T-helper 2 cell (primary cell): Measurements from ENCODE around the gene MRPL46.
"Not testable (repeated sequence)": the region's sequence is repeated elsewhere in the genome, so short reads cannot be mapped to it uniquely, and the experiment has no call there.

ENCODE experiments used
- DNase-seq, 5 experiments: peaks; one replicate each; pipeline versions ENCODE4 v3.0.0 to v3.0.0-alpha.2; 2012 to 2022

The MRPL46 gene

DNA sequence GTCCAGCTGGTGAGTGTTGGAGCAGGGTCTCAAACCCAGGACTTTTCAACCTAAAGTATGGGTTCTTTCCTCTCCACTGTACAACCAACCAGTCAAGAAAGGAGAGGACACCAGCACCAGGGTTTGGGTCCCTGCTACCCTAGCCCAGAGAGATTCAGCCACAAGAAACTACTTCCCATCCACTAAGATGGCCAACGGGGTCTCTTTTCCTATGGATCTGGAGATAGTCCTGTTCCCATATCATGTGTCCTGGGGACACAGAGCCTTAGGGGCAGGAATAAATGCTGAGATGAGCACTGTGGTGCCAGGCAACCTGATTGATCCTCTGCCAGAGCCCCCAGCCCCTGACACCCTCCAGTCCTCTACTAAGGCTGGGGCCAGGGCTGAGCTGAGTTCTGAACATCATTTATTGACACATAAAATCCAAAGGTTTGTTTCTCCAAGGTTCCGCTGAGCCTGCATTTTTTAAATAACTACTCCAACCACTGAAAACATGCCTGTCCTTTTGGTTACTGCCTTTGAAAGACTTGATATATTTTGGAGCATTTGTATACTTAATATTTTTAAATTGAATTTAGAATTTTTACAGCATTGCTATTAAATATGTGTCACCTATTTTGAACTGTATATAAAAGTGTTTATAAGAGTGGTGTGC is 26.0 kb downstream of the MRPL46 start:
- DNase-seq: no peak

- no peak for DNase-seq
Measured at GRCh38 chr15:88440021-88440420, 27.2 kb downstream of the MRPL46 start.

DNA sequence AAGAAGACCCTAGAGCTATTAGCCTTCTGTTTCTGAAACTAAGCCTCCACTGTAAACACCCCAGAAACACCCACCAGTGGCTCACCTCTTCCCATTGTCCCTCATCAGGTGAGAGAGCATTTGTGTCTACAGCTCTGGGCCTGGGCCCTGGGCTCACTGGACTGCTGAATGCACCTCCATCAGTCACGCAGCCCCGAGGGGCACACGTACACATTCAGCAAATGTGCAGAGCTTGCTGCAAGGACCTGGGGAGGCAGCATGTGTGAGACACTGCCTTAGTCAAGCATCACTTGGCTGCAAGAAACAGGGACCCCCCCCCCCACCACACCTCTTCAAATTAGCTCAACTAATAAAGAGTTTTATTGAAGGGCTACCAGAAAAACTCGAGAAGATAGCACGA is 29.0 kb downstream of the MRPL46 start:
- no peak for DNase-seq

- not testable (repeated sequence) for DNase-seq
Measured at GRCh38 chr15:88434106-88434505, 33.1 kb downstream of the MRPL46 start.

DNA sequence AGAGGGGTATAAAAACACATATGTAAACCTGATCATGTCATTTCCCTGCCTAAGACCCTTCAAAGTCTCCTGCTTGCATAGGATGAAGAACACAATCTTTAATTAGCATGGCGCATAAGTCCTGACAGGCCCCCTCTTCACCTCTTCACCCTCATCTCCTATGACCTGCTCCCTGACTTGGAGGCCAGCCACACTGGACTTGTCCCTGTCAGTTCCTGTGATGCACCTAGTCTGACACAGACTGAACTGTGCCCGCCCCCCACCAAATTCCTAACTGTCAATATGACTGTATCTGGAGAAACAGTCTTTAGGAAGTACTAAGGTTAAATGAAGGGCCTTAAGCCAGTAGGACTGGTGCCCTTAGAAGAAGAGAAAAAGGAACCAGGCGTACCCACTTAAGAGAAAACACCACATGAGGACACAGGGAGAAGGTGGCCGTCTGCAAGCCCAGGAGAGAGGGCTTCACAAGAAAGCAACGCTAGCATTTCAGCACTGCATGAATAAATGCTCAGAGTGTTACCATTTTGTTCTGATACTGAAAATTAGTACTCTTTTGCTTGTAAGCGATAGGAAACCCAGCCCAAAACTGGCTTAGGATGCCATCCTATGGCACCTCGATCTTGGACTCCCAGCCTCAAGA is 34.0 kb downstream of the MRPL46 start:
- no peak for DNase-seq

GRCh38 chr15:88431441-88431840 is 35.7 kb downstream of the MRPL46 start:
- DNase-seq: no peak

DNA sequence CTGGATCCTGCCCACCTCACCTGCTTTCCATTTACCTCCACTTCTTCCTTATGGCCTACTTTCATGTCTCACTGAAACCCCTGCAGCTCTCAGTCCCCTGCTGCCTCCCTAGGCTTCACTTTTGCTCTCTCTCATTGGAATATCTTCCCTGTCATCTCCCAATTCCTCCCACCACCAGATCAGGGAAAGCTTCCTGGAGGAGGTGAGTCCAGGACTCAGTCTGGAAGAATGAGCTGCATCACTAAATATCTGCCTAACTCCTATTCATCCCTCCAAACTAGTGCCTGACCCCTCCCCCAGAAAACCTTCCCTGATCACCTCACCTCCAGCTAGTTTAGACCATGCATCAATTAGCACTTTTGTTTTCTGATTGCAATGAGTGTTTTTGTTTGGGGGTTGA is 37.1 kb downstream of the MRPL46 start:
- no peak for DNase-seq

DNA sequence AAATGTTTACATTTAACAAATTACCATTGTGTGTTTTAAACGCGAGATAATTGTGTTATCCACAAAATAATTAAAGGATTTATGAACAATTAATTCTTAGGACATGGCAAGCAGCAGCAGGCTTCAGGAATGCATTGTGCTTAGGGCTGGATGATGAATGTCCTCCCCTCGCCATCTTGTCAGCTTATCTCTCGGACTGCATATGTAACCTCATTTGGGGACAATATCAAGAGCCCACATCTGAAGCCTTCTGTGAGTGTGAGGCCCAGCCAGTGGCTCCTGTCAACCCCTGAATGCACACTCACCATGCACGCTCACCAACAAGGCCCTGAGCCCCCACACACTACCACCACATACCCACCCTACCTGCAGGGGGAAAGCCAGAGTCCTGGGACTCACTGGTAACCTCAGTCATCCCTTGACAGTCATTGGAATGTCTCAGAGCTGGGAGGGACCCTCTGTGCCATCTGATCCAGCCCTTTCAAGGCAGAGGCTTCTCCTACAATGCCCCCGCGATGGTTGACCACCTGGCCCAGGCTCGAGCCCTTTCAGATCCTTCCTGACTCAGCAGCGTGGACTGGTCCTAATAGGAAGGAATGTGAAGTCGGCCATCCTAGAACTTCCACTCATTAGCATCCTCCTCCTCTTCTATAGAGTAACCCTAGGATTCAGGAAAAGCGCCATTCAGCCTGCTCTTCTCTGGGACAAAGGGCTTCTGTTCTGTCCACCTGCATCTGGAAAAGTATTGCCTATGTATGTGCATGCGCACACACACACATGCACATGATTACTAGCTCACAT is 38.2 kb downstream of the MRPL46 start:
- DNase-seq: no peak

- DNase-seq: no peak
Measured at GRCh38 chr15:88428053-88428452, 39.1 kb downstream of the MRPL46 start.

- DNase-seq: no peak
Measured at GRCh38 chr15:88426304-88426703, 40.9 kb downstream of the MRPL46 start.

DNA sequence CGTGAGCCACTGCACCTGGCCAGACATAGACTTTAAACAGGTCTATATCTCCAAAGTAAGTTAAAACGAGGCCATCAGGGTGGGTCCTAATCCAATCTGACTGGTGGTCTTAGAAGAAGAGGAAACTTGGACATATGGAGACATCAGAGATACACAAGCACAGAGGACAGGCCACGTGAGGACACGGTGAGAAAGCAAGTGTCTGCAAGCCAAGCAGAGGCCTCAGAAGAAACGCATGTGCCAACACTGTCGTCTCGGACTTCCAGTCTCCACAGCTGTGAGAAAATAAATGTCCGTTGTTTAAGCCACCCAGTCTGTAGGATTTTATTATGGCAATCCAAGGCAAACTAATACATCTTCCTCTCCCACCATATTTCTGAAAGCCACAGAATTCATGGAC is 43.9 kb downstream of the MRPL46 start:
- DNase-seq: no peak

DNA sequence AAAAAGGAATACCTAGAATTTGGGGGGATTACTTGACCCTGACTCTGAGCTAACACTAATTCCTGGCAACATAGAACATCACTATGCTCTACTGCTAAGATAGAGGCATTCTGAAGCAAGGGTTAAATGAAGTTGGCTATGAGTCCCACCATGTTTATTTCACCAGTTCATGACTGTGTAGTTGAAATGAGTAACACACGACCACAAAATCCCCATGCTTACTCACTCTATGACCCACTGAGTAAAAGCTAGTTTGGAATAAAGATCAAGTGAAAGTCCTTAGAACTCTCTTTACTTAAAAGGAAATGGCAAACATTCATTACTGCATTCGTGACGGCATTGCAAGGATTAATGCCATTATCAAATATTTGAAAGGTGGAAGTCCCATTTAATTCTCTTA is 47.4 kb downstream of the MRPL46 start:
- DNase-seq: peak in 1 of 5 experiments; percentile 63
